Large intestine (tissue), 3 donors: ENCODE measurements around the gene SLX4IP. TPM values are rescaled to one million over a fixed set of nuclear protein-coding genes. Genes with fewer than 3 reads are reported as not detected.
"Not testable (repeated sequence)": the region's sequence is repeated elsewhere in the genome, so short reads cannot be mapped to it uniquely, and the experiment has no call there.

Experiments
- DNase-seq, 2 donors: peaks; one replicate each; pipeline versions ENCODE4 v3.0.0 to v3.0.0-alpha.2; 2013
- H3K27ac ChIP-seq: one replicate; pipeline ENCODE4 v1.5.1; 2013; ENCODE audit warnings: low read length
- H3K27me3 ChIP-seq: 2 replicates; pipeline ENCODE4 v1.6.1; 2013; ENCODE audit warnings: low read length; ENCODE audit not compliant: control insufficient read depth, insufficient read depth
- H3K36me3 ChIP-seq: 2 replicates; pipeline ENCODE4 v1.6.1; 2013; ENCODE audit warnings: low read length; ENCODE audit not compliant: control insufficient read depth, insufficient read depth
- H3K4me1 ChIP-seq: one replicate; pipeline ENCODE4 v1.6.1; 2013; ENCODE audit warnings: low read length; ENCODE audit not compliant: control insufficient read depth, insufficient read depth
- H3K4me3 ChIP-seq: one replicate; pipeline ENCODE4 v1.5.1; 2013; ENCODE audit warnings: low read length
- H3K9me3 ChIP-seq: one replicate; pipeline ENCODE4 v1.6.1; 2013; ENCODE audit warnings: mild to moderate bottlenecking, low read depth, low read length, moderate library complexity; ENCODE audit not compliant: control insufficient read depth
- WGBS: methylation state at CpG from one replicate; pipeline ENCODE4 v1.1.5; 2013; ENCODE audit warnings: low lambda C conversion rate; ENCODE audit not compliant: insufficient coverage; 5-methylcytosine and 5-hydroxymethylcytosine counted together
- polyA plus RNA-seq: library from polyadenylated mRNA; unstranded; fragments of 120-200 nt; gene quantifications from one replicate; pipeline ENCODE4 v1.2.1, GENCODE V29; 2013

SLX4IP gene
- polyA plus RNA-seq, 1 donor: 7.2 TPM

DNA sequence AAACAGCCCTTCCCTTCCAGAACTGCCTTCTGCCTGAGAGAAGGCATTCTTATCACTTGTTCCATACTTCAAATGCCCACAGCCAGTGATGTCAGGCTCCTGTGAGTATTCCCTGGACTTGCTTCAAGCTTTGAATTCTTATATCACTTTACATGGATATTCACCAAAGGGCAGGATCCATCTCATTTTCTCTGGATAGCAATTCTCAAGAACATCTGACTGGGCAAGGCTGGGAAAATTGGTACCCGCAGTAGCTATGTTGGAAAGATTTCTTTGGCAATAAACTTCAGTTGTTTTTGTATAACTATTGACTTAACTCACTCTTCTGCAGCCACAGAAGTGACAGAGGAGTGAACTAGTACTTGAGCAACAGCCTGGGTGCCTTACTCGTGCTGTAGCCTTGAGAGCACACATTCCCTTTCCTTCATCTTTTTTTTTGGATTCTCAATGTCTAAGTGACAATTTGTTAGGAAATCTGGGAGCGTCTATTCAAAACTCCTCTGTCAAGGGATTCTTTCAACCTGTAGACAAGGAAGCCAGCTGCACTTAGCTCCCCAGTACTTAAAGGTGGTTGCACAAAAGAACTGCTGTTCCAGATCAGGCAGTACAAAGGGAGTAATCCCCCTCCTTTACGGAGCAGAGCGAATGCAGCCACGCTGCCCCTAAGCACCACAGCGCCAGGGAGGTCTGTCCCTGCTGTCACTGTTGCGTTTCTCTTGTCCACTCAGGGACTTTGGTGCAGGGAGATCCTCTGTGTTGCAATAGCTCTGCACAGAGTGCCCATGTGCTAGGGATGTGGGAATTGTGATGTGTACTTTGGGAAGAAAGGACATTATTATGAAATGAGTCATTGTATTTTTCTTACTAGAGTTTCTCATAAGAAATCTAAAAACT, 169.1 kb downstream of the SLX4IP start:
- Histone ChIP-seq H3K4me1 (no peaks in the 10 kb centered on the region), H3K27me3 (no peaks in the 10 kb centered on the region), H3K36me3 (peaks cover 7% of the 10 kb centered on the region), H3K9me3 (no peaks in the 10 kb centered on the region), H3K27ac (no peak overlapping the region), H3K4me3 (no peak overlapping the region)
- no peak for DNase-seq
- WGBS: no CpG with 5 or more reads among the region's 8 CpGs

DNA sequence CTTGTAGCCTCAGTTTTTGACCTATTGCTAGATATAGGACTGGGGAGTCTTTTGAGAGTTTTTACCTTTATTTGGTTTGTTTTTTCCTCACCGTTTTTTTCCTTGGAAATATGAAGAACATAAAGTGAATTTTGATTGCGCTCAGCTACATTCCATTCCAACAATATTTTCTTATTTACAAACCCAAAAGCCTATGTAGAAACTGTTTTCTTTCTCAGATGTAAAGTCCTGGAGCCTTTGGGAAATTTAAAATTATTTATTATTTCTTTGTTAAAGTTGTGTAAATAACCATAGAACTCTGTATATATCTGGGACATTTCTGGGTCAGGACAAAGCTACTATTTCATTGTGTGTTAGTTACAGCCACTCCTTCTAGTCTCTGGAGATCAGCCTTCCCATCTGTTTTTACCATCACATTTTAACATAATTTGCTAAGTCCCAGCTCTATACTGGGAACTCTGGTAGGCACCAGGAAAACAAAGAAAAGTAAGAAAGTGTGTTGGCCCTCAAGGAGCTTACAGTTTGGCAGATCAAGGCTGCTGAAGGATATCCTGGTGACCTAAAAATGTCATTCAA, 169.8 kb downstream of the SLX4IP start:
- Histone ChIP-seq H3K4me3 (no peak overlapping the region), H3K27ac (no peak overlapping the region), H3K27me3 (no peaks in the 10 kb centered on the region), H3K9me3 (no peaks in the 10 kb centered on the region), H3K36me3 (peaks cover 8% of the 10 kb centered on the region), H3K4me1 (no peaks in the 10 kb centered on the region)
- no peak for DNase-seq
- 100% methylated on average over 1 of the region's 2 CpGs for WGBS

DNA sequence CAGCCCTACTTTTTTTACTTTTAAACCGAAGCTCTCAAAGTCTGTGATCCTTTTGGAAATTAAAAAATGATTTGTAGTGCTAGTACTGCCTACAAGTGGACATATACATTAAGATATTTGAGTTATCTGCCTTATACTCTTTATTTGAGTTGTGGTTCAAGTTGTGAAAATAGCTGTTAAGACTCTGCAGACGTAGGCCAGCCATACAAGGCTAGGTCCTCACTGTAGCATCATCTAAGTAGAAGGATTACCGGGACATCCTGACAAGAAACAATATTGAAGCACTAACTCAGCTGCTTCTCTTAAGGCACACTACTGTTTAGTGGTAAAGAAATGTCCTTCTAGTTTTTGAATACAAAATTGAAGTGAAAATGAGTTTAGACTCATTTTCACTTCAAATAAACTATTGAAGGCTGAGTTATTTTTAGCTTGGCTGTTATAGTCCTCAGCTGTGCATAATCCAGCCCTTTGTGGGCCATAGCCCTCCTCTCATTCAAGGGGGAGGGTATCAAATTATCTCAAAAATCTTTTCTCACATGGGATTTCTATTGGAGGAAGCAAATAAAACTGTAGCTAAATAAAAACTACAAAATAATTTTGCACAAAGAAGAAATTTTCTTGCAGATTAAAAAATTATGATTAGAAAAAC, 170.6 kb downstream of the SLX4IP start:
- 100% methylated on average over 1 of the region's 3 CpGs for WGBS

GRCh38 chr20:10609276-10609675, 174.2 kb downstream of the SLX4IP start:
- Histone ChIP-seq H3K36me3 (peaks cover 7% of the 10 kb centered on the region), H3K4me3 (no peak overlapping the region), H3K27ac (no peak overlapping the region), H3K27me3 (no peaks in the 10 kb centered on the region), H3K9me3 (no peaks in the 10 kb centered on the region), H3K4me1 (no peaks in the 10 kb centered on the region)
- 100% methylated on average over 1 of the region's 2 CpGs for WGBS
- no peak for DNase-seq

More for the DNA sequence above, 170.6 kb downstream of the SLX4IP start:
- no peaks in the 10 kb centered on the region for H3K27me3 ChIP-seq
- no peaks in the 10 kb centered on the region for H3K4me1 ChIP-seq
- no peaks in the 10 kb centered on the region for H3K9me3 ChIP-seq
- no peak overlapping the region for H3K4me3 ChIP-seq
- no peak overlapping the region for H3K27ac ChIP-seq
- no peak for DNase-seq
- peaks cover 8% of the 10 kb centered on the region for H3K36me3 ChIP-seq

DNA sequence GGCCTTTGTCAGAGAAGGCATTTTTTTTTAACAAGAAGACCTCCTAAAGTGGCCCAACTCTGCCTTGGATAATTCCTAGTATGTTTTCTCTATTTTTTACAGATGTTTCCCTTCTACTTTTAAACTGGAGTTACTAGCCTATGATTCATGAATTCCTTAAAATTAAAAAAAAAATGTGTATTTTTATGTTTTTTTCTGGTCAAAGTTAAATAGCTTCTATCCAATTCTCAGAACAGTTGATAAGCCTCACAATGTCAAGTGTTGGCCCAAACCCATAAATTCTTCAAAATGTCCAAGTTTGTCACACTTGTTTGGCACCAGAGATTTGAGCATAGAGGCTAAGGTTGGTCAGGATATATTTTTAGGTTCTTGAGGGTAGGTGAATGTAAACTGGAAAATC, 174.7 kb downstream of the SLX4IP start:
- Histone ChIP-seq H3K36me3 (peaks cover 7% of the 10 kb centered on the region), H3K27ac (no peak overlapping the region), H3K4me1 (no peaks in the 10 kb centered on the region), H3K4me3 (no peak overlapping the region), H3K27me3 (no peaks in the 10 kb centered on the region), H3K9me3 (no peaks in the 10 kb centered on the region)
- no peak for DNase-seq

- no CpG with 5 or more reads among the region's 5 CpGs for WGBS
- no peak overlapping the region for H3K4me3 ChIP-seq
- H3K9me3 ChIP-seq: no peaks in the 10 kb centered on the region
- no peak overlapping the region for H3K27ac ChIP-seq
- no peaks in the 10 kb centered on the region for H3K27me3 ChIP-seq
- H3K36me3 ChIP-seq: peaks cover 7% of the 10 kb centered on the region
- H3K4me1 ChIP-seq: no peaks in the 10 kb centered on the region
- DNase-seq: no peak
Observed at GRCh38 chr20:10610251-10610650, 175.1 kb downstream of the SLX4IP start.

DNA sequence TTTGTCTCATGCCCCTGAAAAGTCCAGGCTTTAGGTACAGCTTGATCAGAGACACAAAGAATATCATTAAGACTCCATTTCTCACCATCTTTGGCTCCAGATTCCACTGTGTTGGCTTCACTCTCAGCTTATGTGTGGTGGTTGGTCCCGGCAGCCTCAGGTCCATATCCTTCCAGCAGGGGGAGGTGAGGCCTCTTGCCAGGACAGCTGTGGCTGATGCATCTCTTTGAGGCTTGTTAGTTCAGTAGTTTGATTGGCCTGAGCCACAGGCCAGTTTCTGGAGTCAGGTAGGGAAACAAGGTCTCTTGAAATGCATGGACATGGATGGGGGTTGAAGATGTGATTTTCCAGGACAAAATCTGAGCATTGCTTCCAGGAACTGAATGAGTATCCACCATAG, 176.3 kb downstream of the SLX4IP start:
- Histone ChIP-seq H3K4me3 (no peak overlapping the region), H3K27ac (no peak overlapping the region), H3K36me3 (peaks cover 7% of the 10 kb centered on the region), H3K27me3 (no peaks in the 10 kb centered on the region), H3K9me3 (no peaks in the 10 kb centered on the region), H3K4me1 (no peaks in the 10 kb centered on the region)
- WGBS: no CpG with 5 or more reads among the region's 1 CpG
- DNase-seq: no peak

GRCh38 chr20:10613426-10613825, 178.3 kb downstream of the SLX4IP start:
- not testable (repeated sequence) for H3K36me3 ChIP-seq, H3K4me1 ChIP-seq, H3K27ac ChIP-seq, H3K9me3 ChIP-seq, H3K4me3 ChIP-seq, H3K27me3 ChIP-seq, DNase-seq
- WGBS: no CpG with 5 or more reads among the region's 5 CpGs

DNA sequence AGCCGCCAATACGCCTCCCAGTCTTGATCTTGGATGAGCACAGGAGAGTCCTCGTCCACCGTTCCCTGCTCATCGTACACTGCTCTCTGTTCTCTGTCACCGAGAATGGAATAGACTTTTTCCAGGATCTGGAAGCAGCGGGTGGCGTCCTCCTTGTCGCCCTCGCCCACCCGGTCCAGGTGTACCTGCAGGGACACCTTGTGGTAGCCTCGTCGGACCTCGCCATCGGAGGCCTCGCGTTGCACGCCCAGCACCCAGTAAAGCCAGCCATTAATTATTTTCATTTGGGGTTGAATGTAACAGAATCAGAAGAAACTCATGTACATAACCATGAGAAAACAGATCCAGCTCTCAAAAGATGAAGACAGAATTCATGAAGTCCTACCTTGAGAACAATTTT, 178.8 kb downstream of the SLX4IP start:
- Histone ChIP-seq H3K27ac (no peak overlapping the region), H3K9me3 (no peaks in the 10 kb centered on the region), H3K36me3 (peaks cover 7% of the 10 kb centered on the region), H3K4me3 (no peak overlapping the region), H3K27me3 (no peaks in the 10 kb centered on the region), H3K4me1 (no peaks in the 10 kb centered on the region)
- no peak for DNase-seq
- WGBS: no CpG with 5 or more reads among the region's 18 CpGs

DNA sequence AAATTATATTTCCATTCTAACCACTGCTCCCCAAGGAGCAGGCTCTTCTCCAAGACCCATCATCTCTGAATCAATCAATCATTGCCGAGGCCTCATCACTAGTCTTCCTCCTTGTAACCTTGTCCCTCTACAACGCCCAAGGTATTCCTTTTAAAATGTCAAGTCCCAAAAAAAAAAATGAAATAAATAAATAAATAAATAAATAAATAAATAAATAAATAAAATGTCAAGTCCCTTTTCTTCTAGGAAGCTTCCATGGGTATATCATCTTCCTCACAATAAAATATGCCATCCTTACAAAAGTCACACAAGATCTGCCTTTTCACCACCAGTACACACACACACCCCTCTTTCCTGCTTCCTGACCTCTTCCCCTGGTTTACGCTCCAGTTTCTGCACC, 181.1 kb downstream of the SLX4IP start:
- H3K9me3 ChIP-seq: no peaks in the 10 kb centered on the region
- peaks cover 3% of the 10 kb centered on the region for H3K36me3 ChIP-seq
- no peaks in the 10 kb centered on the region for H3K4me1 ChIP-seq
- no CpG with 5 or more reads among the region's 3 CpGs for WGBS
- H3K27me3 ChIP-seq: no peaks in the 10 kb centered on the region
- no peak for DNase-seq
- H3K4me3 ChIP-seq: no peak overlapping the region
- H3K27ac ChIP-seq: no peak overlapping the region
